ENCODE results near the gene UBR2. TPM values are rescaled to one million over a fixed set of nuclear protein-coding genes. Genes with fewer than 3 reads are reported as not detected.

UBR2 gene
- total and polyA plus RNA-seq, 12 donors, result 11.4 to 46.9 (median 30.2) TPM

DNA sequence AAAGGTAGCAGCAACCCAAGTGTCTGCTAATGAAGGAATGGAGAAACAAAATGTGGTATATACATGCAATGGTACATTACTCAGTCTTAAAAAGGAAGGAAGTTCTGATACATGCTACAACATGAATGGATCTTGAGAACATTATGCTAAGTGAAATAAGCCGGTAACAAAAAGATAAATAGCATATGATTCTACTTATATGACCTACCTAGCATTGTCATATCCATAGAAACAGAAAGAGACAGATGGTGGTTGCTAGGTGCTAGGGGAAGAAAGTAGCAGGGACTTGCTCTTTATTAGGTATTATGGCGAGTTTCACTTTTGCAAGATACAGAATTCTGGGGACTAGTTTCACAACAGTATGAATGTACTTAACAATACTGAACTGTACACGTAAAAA lies 46.6 kb downstream of the UBR2 start:
- H3K27ac ChIP-seq, result no peak overlapping the region
- H3K4me3 ChIP-seq, result no peak overlapping the region
- H3K36me3 ChIP-seq (replicated peaks in 1 of 2), result peaks cover 3 to 32% of the 10 kb centered on the region in 2 donors
- no peaks in the 10 kb centered on the region for H3K9me3 ChIP-seq (replicated peaks in 1 of 3)
- WGBS, 4 donors, result 93 to 98% (median 96%) methylated on average over 3 of the region's 3 CpGs
- no peaks in the 10 kb centered on the region for H3K27me3 ChIP-seq
- H3K4me1 ChIP-seq (replicated peaks in 1 of 2), result no peaks in the 10 kb centered on the region
- TF ChIP-seq, protein P1, sequence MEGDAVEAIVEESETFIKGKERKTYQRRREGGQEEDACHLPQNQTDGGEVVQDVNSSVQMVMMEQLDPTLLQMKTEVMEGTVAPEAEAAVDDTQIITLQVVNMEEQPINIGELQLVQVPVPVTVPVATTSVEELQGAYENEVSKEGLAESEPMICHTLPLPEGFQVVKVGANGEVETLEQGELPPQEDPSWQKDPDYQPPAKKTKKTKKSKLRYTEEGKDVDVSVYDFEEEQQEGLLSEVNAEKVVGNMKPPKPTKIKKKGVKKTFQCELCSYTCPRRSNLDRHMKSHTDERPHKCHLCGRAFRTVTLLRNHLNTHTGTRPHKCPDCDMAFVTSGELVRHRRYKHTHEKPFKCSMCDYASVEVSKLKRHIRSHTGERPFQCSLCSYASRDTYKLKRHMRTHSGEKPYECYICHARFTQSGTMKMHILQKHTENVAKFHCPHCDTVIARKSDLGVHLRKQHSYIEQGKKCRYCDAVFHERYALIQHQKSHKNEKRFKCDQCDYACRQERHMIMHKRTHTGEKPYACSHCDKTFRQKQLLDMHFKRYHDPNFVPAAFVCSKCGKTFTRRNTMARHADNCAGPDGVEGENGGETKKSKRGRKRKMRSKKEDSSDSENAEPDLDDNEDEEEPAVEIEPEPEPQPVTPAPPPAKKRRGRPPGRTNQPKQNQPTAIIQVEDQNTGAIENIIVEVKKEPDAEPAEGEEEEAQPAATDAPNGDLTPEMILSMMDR (IDR thresholded peaks at IDR 0.05), result no peak
- no peak for TF ChIP-seq POLR2A (IDR thresholded peaks at IDR 0.05)
- intact Hi-C loops (cut with DNase I), result no loop called here
- DNase-seq, result no peak

- no peak for DNase-seq
- Histone ChIP-seq H3K27me3 (no peaks in the 10 kb centered on the region), H3K4me3 (no peak overlapping the region), H3K9me3 (replicated peaks in 1 of 3) (no peaks in the 10 kb centered on the region), H3K27ac (no peak overlapping the region), H3K4me1 (replicated peaks in 1 of 2) (no peaks in the 10 kb centered on the region), H3K36me3 (replicated peaks in 1 of 2) (peaks cover 3 to 39% of the 10 kb centered on the region in 2 donors)
- no peak for TF ChIP-seq POLR2A (IDR thresholded peaks at IDR 0.05)
- TF ChIP-seq, protein P1 (IDR thresholded peaks at IDR 0.05), result no peak
- 94 to 100% (median 97%) methylated on average over 2 of the region's 2 CpGs for WGBS, 4 donors
- intact Hi-C loops (cut with DNase I), result no loop called here
Observed at GRCh38 chr6:42615518-42615917, 51.7 kb downstream of the UBR2 start.

- Histone ChIP-seq H3K9me3 (replicated peaks in 1 of 3) (no peaks in the 10 kb centered on the region), H3K36me3 (replicated peaks in 1 of 2) (peaks cover 3 to 46% of the 10 kb centered on the region in 2 donors), H3K27ac (no peak overlapping the region), H3K27me3 (no peaks in the 10 kb centered on the region), H3K4me1 (replicated peaks in 1 of 2) (no peaks in the 10 kb centered on the region), H3K4me3 (no peak overlapping the region)
- intact Hi-C loops (cut with DNase I), result no loop called here
- no peak for DNase-seq
- TF ChIP-seq POLR2A (IDR thresholded peaks at IDR 0.05), result no peak
- TF ChIP-seq, protein P1 (IDR thresholded peaks at IDR 0.05), result no peak
- 94 to 95% (median 94%) methylated on average over 3 of the region's 3 CpGs for WGBS, 4 donors
Observed at GRCh38 chr6:42616716-42617115, 52.9 kb downstream of the UBR2 start.

GRCh38 chr6:42618105-42618504 lies 54.3 kb downstream of the UBR2 start:
- no peak for DNase-seq
- Histone ChIP-seq H3K4me1 (replicated peaks in 1 of 2) (no peaks in the 10 kb centered on the region), H3K4me3 (no peak overlapping the region), H3K9me3 (replicated peaks in 1 of 3) (no peaks in the 10 kb centered on the region), H3K27ac (no peak overlapping the region), H3K27me3 (no peaks in the 10 kb centered on the region), H3K36me3 (replicated peaks in 1 of 2) (peaks cover 3 to 46% of the 10 kb centered on the region in 2 donors)
- intact Hi-C loops (cut with DNase I), result no loop called here
- no peak for TF ChIP-seq POLR2A (IDR thresholded peaks at IDR 0.05)
- TF ChIP-seq, protein P1 (IDR thresholded peaks at IDR 0.05), result no peak
- WGBS, 4 donors, result 64 to 90% (median 76%) methylated on average over 1 of the region's 1 CpG

All from adrenal gland (tissue), 12 donors.